GM19438 (cell line): ENCODE data around the gene IRAK2.
A peak's percentile ranks its signal among the peaks of the same experiment; 100 is the strongest.

Experiments used
- ATAC-seq: cut with Tn5 transposase; IDR thresholded peaks from one replicate; pipeline ENCODE4 v1.9.1; 2021; ENCODE audit warnings: low read depth; ENCODE audit not compliant: unreplicated experiment

IRAK2 gene

GRCh38 chr3:10277115-10277625, 112.5 kb downstream of the IRAK2 start:
- no peak for ATAC-seq

GRCh38 chr3:10278501-10278900, 113.8 kb downstream of the IRAK2 start:
- no peak for ATAC-seq

GRCh38 chr3:10279384-10280176, 114.9 kb downstream of the IRAK2 start:
- ATAC-seq = no peak

GRCh38 chr3:10280177-10280529, 115.4 kb downstream of the IRAK2 start:
- ATAC-seq = no peak

GRCh38 chr3:10280571-10280970, 115.9 kb downstream of the IRAK2 start:
- ATAC-seq = no peak

GRCh38 chr3:10281951-10282350, 117.2 kb downstream of the IRAK2 start:
- no peak for ATAC-seq

GRCh38 chr3:10283638-10284037, 118.9 kb downstream of the IRAK2 start:
- ATAC-seq = no peak

GRCh38 chr3:10284496-10284895, 119.8 kb downstream of the IRAK2 start:
- no peak for ATAC-seq

- ATAC-seq = no peak
Measured at GRCh38 chr3:10285272-10286132, 120.8 kb downstream of the IRAK2 start.

- no peak for ATAC-seq
Measured at GRCh38 chr3:10286133-10286524, 121.4 kb downstream of the IRAK2 start.

GRCh38 chr3:10286596-10287295, 122.0 kb downstream of the IRAK2 start:
- no peak for ATAC-seq

- no peak for ATAC-seq
Measured at GRCh38 chr3:10287936-10288574, 123.3 kb downstream of the IRAK2 start.

GRCh38 chr3:10288575-10288960, 123.8 kb downstream of the IRAK2 start:
- no peak for ATAC-seq

GRCh38 chr3:10289077-10289476, 124.4 kb downstream of the IRAK2 start:
- no peak for ATAC-seq

- no peak for ATAC-seq
Measured at GRCh38 chr3:10289787-10290355, 125.2 kb downstream of the IRAK2 start.

- no peak for ATAC-seq
Measured at GRCh38 chr3:10290481-10291176, 125.9 kb downstream of the IRAK2 start.

GRCh38 chr3:10291641-10292040, 126.9 kb downstream of the IRAK2 start:
- ATAC-seq = no peak

- ATAC-seq = peak; percentile 72
Measured at GRCh38 chr3:10292505-10293419, 128.0 kb downstream of the IRAK2 start, which contains the start of gene GHRL. GHRL (minus strand) TSS chr3:10292947; CDS start chr3:10290180, 2,767 bp downstream.
